H1 (cell line): ENCODE data around the gene LPAR2. TPM values are rescaled to one million over a fixed set of nuclear protein-coding genes. Genes with fewer than 3 reads are reported as not detected.

ENCODE experiments used
- BRCA1 ChIP-seq: IDR thresholded peaks from 2 replicates; pipeline ENCODE4 v1.6.1; 2012; ENCODE audit warnings: low read depth, low read length, improper control_type of control experiment
- CBX5 ChIP-seq: fragments of 300-800, 300-1000 bp; sonication (generic); IDR thresholded peaks from 2 replicates; pipeline ENCODE4 v1.7.1; 2016; ENCODE audit warnings: antibody characterized with exemption, low read length, low read depth
- CHD1 ChIP-seq: IDR thresholded peaks from 2 replicates; pipeline ENCODE4 v1.6.1; 2012; ENCODE audit warnings: low read depth, low read length, improper control_type of control experiment
- EGR1 ChIP-seq: IDR thresholded peaks from 2 replicates; pipeline ENCODE4 v1.6.1; 2011; ENCODE audit warnings: low read depth, low read length, borderline replicate concordance
- EP300 ChIP-seq, 2 experiments: IDR thresholded peaks; 1 replicate in 1 of 2; 2 replicates in 1 of 2; pipeline ENCODE4 v1.6.1; 2011 to 2012; ENCODE audit warnings: low read depth in 2 of 2, low read length in 2 of 2, mild to moderate bottlenecking in 2 of 2, borderline replicate concordance in 1 of 2, inconsistent platforms in 1 of 2, moderate library complexity in 1 of 2
- GABPA ChIP-seq: IDR thresholded peaks from 2 replicates; pipeline ENCODE4 v1.6.1; 2011; ENCODE audit warnings: mild to moderate bottlenecking, low read length, moderate library complexity, borderline replicate concordance; ENCODE audit not compliant: insufficient read depth
- JUN ChIP-seq: IDR thresholded peaks from 2 replicates; pipeline ENCODE4 v1.6.1; 2011; ENCODE audit warnings: low read depth, mild to moderate bottlenecking, improper control_type of control experiment, low read length
- KDM4A ChIP-seq: IDR thresholded peaks from one replicate; pipeline ENCODE4 v1.7.1; 2012; ENCODE audit warnings: low read depth, mild to moderate bottlenecking, moderate library complexity, low read length, inconsistent platforms; ENCODE audit not compliant: severe bottlenecking
- NANOG ChIP-seq: IDR thresholded peaks from 2 replicates; pipeline ENCODE4 v1.6.1; 2011; ENCODE audit warnings: low read length, low read depth, mild to moderate bottlenecking, inconsistent platforms; ENCODE audit not compliant: insufficient read depth, poor library complexity, severe bottlenecking
- NRF1 ChIP-seq: IDR thresholded peaks from 2 replicates; pipeline ENCODE4 v1.6.1; 2011; ENCODE audit warnings: mild to moderate bottlenecking, low read depth, low read length, improper control_type of control experiment
- RBBP5 ChIP-seq: IDR thresholded peaks from 2 replicates; pipeline ENCODE4 v1.7.1; 2012; ENCODE audit warnings: low read depth, mild to moderate bottlenecking, inconsistent platforms, low read length, moderate library complexity, borderline replicate concordance
- SIRT6 ChIP-seq: IDR thresholded peaks from one replicate; pipeline ENCODE4 v1.7.1; 2012; ENCODE audit warnings: low read length, inconsistent platforms
- TAF1 ChIP-seq: IDR thresholded peaks from 2 replicates; pipeline ENCODE4 v1.6.1; 2011; ENCODE audit warnings: mild to moderate bottlenecking, low read depth, low read length
- TAF7 ChIP-seq: optimal IDR thresholded peaks from 2 replicates; pipeline ENCODE3; 2011; ENCODE audit warnings: low read depth, mild to moderate bottlenecking, inconsistent platforms, low read length, moderate library complexity, borderline replicate concordance
- TBP ChIP-seq: IDR thresholded peaks from 2 replicates; pipeline ENCODE4 v1.6.1; 2011; ENCODE audit warnings: low read depth, low read length, improper control_type of control experiment
- TEAD4 ChIP-seq: IDR thresholded peaks from 2 replicates; pipeline ENCODE4 v1.6.1; 2012; ENCODE audit warnings: low read depth, low read length, inconsistent platforms, mixed read lengths
- YY1 ChIP-seq: IDR thresholded peaks from 2 replicates; pipeline ENCODE4 v1.6.1; 2011; ENCODE audit warnings: low read depth, mild to moderate bottlenecking, low read length
- polyA plus RNA-seq, 7 experiments: library from polyadenylated mRNA; depleted of rRNA in 3 of 7; stranded (reverse) in 5 of 7; unstranded in 2 of 7; fragments of >200 nt in 5 of 7; fragments of 200-250 nt in 2 of 7; gene quantifications; 1 replicate in 5 of 7; 2 replicates in 1 of 7; 4 replicates in 1 of 7; pipeline versions ENCODE4 v1.2.1 to v1.2.3, GENCODE V29; 2011 to 2013; ENCODE audit warnings: missing spikeins in 2 of 7, mixed read lengths in 2 of 7
- total RNA-seq: library from RNA; stranded (reverse); fragmentation: NEBNext Ultra II Directional; extraction: Animal tissue kit (Norgen Biotek cat#: 25700); gene quantifications from 2 replicates; pipeline ENCODE4 v1.2.1, GENCODE V29; 2021
- TF ChIP-seq, protein P1 (sequence below): IDR thresholded peaks from 2 replicates; pipeline ENCODE4 v1.6.1; 2011; ENCODE audit warnings: low read depth, mild to moderate bottlenecking, low read length; ENCODE audit not compliant: insufficient read depth
- TF ChIP-seq, protein P2 (sequence below), 3 experiments: IDR thresholded peaks; 1 replicate in 2 of 3; 2 replicates in 1 of 3; pipeline versions ENCODE4 v1.5.1 to v1.6.1; 2011; ENCODE audit warnings: low read length in 3 of 3, mild to moderate bottlenecking in 3 of 3, inconsistent platforms in 2 of 3, low read depth in 1 of 3, moderate library complexity in 1 of 3; ENCODE audit not compliant: insufficient read depth in 1 of 3; ENCODE audit errors: control extremely low read depth in 1 of 3
- TF ChIP-seq, protein P3 (sequence below): IDR thresholded peaks from 2 replicates; pipeline ENCODE4 v1.6.1; 2011; ENCODE audit warnings: low read length, improper control_type of control experiment

The LPAR2 gene
- total and polyA plus RNA-seq, 2 of the 8 experiments (the other 6 are each of a cell fraction or from before 2014, with no cell fraction given): 47.6 to 70.2 TPM

DNA sequence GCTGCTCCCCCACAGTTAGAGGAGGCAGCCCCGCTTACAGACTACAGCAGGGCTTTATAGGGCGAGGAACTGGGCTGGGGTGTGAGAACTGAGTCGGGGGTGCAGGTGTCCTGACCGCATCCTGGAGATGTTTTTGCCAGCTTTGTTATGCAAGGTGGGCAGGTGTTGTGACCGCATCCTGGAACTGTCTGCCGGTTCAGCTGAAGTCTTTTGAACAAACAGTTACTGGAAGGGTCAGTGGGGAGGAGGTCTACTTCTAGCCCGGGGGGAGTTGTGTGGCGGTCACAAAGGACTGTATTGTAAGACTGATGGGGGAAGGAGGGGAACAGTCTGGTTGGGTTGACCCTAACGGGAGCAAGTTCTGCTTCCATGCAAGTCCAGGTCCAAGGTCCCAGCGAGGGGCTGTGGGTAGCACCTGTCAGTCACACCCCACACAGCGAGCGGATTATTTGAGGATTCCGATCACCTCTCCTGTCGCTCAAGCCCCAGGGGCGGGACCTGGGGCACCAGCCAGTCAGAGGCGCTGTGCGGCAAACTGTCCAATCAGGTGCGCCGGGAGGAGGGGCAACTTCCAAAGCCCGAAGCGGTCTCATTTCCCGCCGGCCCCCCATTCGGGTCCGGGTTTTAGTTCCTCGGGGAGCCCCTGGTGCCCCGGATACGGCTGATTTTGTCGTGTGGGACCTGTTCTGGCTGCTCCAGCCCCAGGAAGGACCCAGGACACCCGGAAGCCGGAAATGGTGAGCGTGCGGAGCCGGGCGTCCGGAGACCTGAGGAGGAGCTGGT lies 40.4 kb upstream of the LPAR2 start, which contains the start of gene ZNF101 (continued):
- peak; percentile 33 for TF ChIP-seq KDM4A
- TF ChIP-seq, protein P1, sequence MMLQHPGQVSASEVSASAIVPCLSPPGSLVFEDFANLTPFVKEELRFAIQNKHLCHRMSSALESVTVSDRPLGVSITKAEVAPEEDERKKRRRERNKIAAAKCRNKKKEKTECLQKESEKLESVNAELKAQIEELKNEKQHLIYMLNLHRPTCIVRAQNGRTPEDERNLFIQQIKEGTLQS: no peak
- TF ChIP-seq TAF1: peak; percentile 93
- TF ChIP-seq SIRT6: no peak
- TF ChIP-seq BRCA1: no peak
- TF ChIP-seq CHD1: no peak
- TF ChIP-seq EGR1: peak; percentile 67
- peak; percentile 84 for TF ChIP-seq TAF7
- TF ChIP-seq GABPA: peak; percentile 67; the same call in 1 of the 2 replicates
- no peak for TF ChIP-seq NANOG
- no peak for TF ChIP-seq NRF1
- TF ChIP-seq, protein P2, sequence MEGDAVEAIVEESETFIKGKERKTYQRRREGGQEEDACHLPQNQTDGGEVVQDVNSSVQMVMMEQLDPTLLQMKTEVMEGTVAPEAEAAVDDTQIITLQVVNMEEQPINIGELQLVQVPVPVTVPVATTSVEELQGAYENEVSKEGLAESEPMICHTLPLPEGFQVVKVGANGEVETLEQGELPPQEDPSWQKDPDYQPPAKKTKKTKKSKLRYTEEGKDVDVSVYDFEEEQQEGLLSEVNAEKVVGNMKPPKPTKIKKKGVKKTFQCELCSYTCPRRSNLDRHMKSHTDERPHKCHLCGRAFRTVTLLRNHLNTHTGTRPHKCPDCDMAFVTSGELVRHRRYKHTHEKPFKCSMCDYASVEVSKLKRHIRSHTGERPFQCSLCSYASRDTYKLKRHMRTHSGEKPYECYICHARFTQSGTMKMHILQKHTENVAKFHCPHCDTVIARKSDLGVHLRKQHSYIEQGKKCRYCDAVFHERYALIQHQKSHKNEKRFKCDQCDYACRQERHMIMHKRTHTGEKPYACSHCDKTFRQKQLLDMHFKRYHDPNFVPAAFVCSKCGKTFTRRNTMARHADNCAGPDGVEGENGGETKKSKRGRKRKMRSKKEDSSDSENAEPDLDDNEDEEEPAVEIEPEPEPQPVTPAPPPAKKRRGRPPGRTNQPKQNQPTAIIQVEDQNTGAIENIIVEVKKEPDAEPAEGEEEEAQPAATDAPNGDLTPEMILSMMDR (IDR thresholded peaks at IDR 0.05; ENCODE audit: control extremely low read depth in 1 of 3, insufficient read depth in 1 of 3, low read depth in 1 of 3, low read length in 3 of 3): no peak
- TF ChIP-seq, protein P3, sequence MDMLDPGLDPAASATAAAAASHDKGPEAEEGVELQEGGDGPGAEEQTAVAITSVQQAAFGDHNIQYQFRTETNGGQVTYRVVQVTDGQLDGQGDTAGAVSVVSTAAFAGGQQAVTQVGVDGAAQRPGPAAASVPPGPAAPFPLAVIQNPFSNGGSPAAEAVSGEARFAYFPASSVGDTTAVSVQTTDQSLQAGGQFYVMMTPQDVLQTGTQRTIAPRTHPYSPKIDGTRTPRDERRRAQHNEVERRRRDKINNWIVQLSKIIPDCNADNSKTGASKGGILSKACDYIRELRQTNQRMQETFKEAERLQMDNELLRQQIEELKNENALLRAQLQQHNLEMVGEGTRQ: no peak
- TF ChIP-seq JUN: no peak
- TF ChIP-seq CBX5: no peak
- TF ChIP-seq YY1: no peak; the same call in 1 of the 2 replicates
- TF ChIP-seq EP300 (IDR thresholded peaks at IDR 0.05; ENCODE audit: borderline replicate concordance in 1 of 2, low read depth in 2 of 2, low read length in 2 of 2): no peak
- TF ChIP-seq RBBP5: no peak
- TF ChIP-seq TEAD4: no peak
- TF ChIP-seq TBP: peak; percentile 85
